Stimulated activated CD4-positive, alpha-beta T cell treated with anti-CD3 and anti-CD28 coated beads, Interleukin-12 subunit alpha, Interleukin-12 subunit beta, amount 100 ng/mL, for 4 hours (primary cell): Measurements from ENCODE around the gene CCDC92B.
A peak's percentile ranks its signal among the peaks of the same experiment; 100 is the strongest.
"Not testable (repeated sequence)": the region's sequence is repeated elsewhere in the genome, so short reads cannot be mapped to it uniquely, and the experiment has no call there.

ENCODE experiments used
- DNase-seq: peaks from one replicate; pipeline ENCODE4 v3.0.0-alpha.2; 2020

CCDC92B gene

GRCh38 chr17:2749058-2749783 lies at the start of gene CCDC92B:
CCDC92B (minus strand) TSS chr17:2749652; CDS start chr17:2735145, 14,507 bp downstream.
- DNase-seq = no peak

- no peak for DNase-seq
Measured at GRCh38 chr17:2798678-2799077, 49.2 kb upstream of the CCDC92B start.

GRCh38 chr17:2798188-2798587 lies 48.7 kb upstream of the CCDC92B start:
- no peak for DNase-seq

GRCh38 chr17:2797637-2798036 lies 48.2 kb upstream of the CCDC92B start:
- DNase-seq = no peak

GRCh38 chr17:2797226-2797625 lies 47.8 kb upstream of the CCDC92B start:
- DNase-seq = no peak

- DNase-seq = peak; percentile 45
Measured at GRCh38 chr17:2796164-2797125, 47.0 kb upstream of the CCDC92B start, which contains the start of gene RAP1GAP2. RAP1GAP2 (plus strand) TSS chr17:2796438; CDS start chr17:2796528, 90 bp downstream.

GRCh38 chr17:2795441-2796163 lies 46.1 kb upstream of the CCDC92B start:
- no peak for DNase-seq

GRCh38 chr17:2794111-2794803 lies 44.8 kb upstream of the CCDC92B start:
- no peak for DNase-seq

GRCh38 chr17:2792366-2793169 lies 43.1 kb upstream of the CCDC92B start:
- no peak for DNase-seq

GRCh38 chr17:2789700-2790099 lies 40.2 kb upstream of the CCDC92B start:
- DNase-seq = no peak

GRCh38 chr17:2786176-2786881 lies 36.9 kb upstream of the CCDC92B start:
- DNase-seq = peak; percentile 88

GRCh38 chr17:2785376-2785775 lies 35.9 kb upstream of the CCDC92B start:
- not testable (repeated sequence) for DNase-seq

- no peak for DNase-seq
Measured at GRCh38 chr17:2784864-2785263, 35.4 kb upstream of the CCDC92B start.

GRCh38 chr17:2783310-2784030 lies 34.0 kb upstream of the CCDC92B start:
- DNase-seq = no peak

GRCh38 chr17:2782055-2782454 lies 32.6 kb upstream of the CCDC92B start:
- no peak for DNase-seq

GRCh38 chr17:2781598-2781997 lies 32.1 kb upstream of the CCDC92B start:
- DNase-seq = not testable (repeated sequence)

GRCh38 chr17:2780931-2781454 lies 31.5 kb upstream of the CCDC92B start:
- DNase-seq = no peak

- no peak for DNase-seq
Measured at GRCh38 chr17:2780256-2780655, 30.8 kb upstream of the CCDC92B start.

- no peak for DNase-seq
Measured at GRCh38 chr17:2779545-2779944, 30.1 kb upstream of the CCDC92B start.

- DNase-seq = no peak
Measured at GRCh38 chr17:2778489-2778888, 29.0 kb upstream of the CCDC92B start.
